OCI-LY7 (cell line): ENCODE measurements around the gene CCDC190. TPM values are rescaled to one million over a fixed set of nuclear protein-coding genes. Genes with fewer than 3 reads are reported as not detected.

Experiments used
- total RNA-seq, 2 experiments: library from RNA; depleted of rRNA in 1 of 2; stranded (reverse); fragments of >200 nt in 1 of 2; shearing (Covaris generic) in 1 of 2; gene quantifications; 2 replicates each; pipeline ENCODE4 v1.2.3, GENCODE V29; 2014 to 2022

CCDC190 gene
- total RNA-seq, 2 experiments from 2014 or later, result not detected

Other genes with a start within 250 kb of the CCDC190 start
- gene DDR2, start 228.7 kb downstream of the CCDC190 start, total RNA-seq (2014; rRNA removed; shearing (Covaris generic)), result not detected in 2 replicates
- gene DDR2, start 228.7 kb downstream of the CCDC190 start, total RNA-seq (2022), result 0.19 and 0.41 TPM in 2 replicates
- gene HSD17B7, start 70.5 kb downstream of the CCDC190 start, total RNA-seq (2014; rRNA removed; shearing (Covaris generic)), result 41.2 and 47.6 TPM in 2 replicates
- gene HSD17B7, start 70.5 kb downstream of the CCDC190 start, total RNA-seq (2022), result 48.5 and 51.1 TPM in 2 replicates
- not detected in 2 replicates for gene RGS4, start 208.2 kb upstream of the CCDC190 start, total RNA-seq (2014; rRNA removed; shearing (Covaris generic))
- gene RGS4, start 208.2 kb upstream of the CCDC190 start, total RNA-seq (2022), result not detected in 2 replicates